ENCODE results near the gene OR52W1. TPM values are rescaled to one million over a fixed set of nuclear protein-coding genes. Genes with fewer than 3 reads are reported as not detected.
A peak's percentile ranks its signal among the peaks of the same experiment; 100 is the strongest.

OR52W1 gene
- total and polyA plus RNA-seq, 2 donors from 2014 or later: not detected

- Histone ChIP-seq H3K9ac (ENCODE audit: low read length in 3 of 3) (no peak overlapping the region), H3K27ac (ENCODE audit: low read depth in 2 of 2, low read length in 2 of 2) (no peak overlapping the region), H3K4me3 (ENCODE audit: low read length in 3 of 3) (no peak overlapping the region), H3K4me1 (ENCODE audit: control insufficient read depth in 2 of 3, insufficient read depth in 2 of 3, low read depth in 1 of 3, low read length in 3 of 3) (peaks cover 0 to 13% (median 2%) of the 10 kb centered on the region in 3 donors), H3K27me3 (ENCODE audit: control insufficient read depth, insufficient read depth, low read length) (no peaks in the 10 kb centered on the region), H3K9me3 (ENCODE audit: control insufficient read depth in 2 of 3, insufficient read depth in 1 of 3, low read length in 3 of 3) (no peaks in the 10 kb centered on the region), H3K36me3 (ENCODE audit: control insufficient read depth in 2 of 3, insufficient read depth in 3 of 3, low read length in 3 of 3) (peaks cover 0 to 10% (median 4%) of the 10 kb centered on the region in 3 donors)
- no peak for FAIRE-seq
- no peak for DNase-seq
- no peak for TF ChIP-seq CTCF (IDR thresholded peaks at IDR 0.05; ENCODE audit: borderline replicate concordance, extremely low read depth, insufficient read depth)
- intact Hi-C loops (cut with DNase I): no loop called here
These were observed 29.5 kb downstream of the OR52W1 start for GRCh38 chr11:6228520-6228919.

GRCh38 chr11:6229911-6230310 is 30.9 kb downstream of the OR52W1 start:
- H3K9me3 ChIP-seq (ENCODE audit: control insufficient read depth in 2 of 3, insufficient read depth in 1 of 3, low read length in 3 of 3): no peaks in the 10 kb centered on the region
- TF ChIP-seq CTCF (IDR thresholded peaks at IDR 0.05; ENCODE audit: borderline replicate concordance, extremely low read depth, insufficient read depth): no peak
- no peaks in the 10 kb centered on the region for H3K27me3 ChIP-seq (ENCODE audit: control insufficient read depth, insufficient read depth, low read length)
- no peak for DNase-seq
- H3K9ac ChIP-seq (ENCODE audit: low read length in 3 of 3): no peak overlapping the region
- no peak for FAIRE-seq
- intact Hi-C loops (cut with DNase I): no loop called here
- H3K4me1 ChIP-seq (ENCODE audit: control insufficient read depth in 2 of 3, insufficient read depth in 2 of 3, low read depth in 1 of 3, low read length in 3 of 3): peaks cover 0 to 13% (median 7%) of the 10 kb centered on the region in 3 donors
- H3K27ac ChIP-seq (ENCODE audit: low read depth in 2 of 2, low read length in 2 of 2): peak overlapping the region in 1 of 2 donors; percentile 29
- peak overlapping the region in 2 of 3 donors; percentile 4 to 32 for H3K4me3 ChIP-seq (ENCODE audit: low read length in 3 of 3)
- H3K36me3 ChIP-seq (ENCODE audit: control insufficient read depth in 2 of 3, insufficient read depth in 3 of 3, low read length in 3 of 3): no peaks in the 10 kb centered on the region

GRCh38 chr11:6232899-6233298 is 33.9 kb downstream of the OR52W1 start:
- no peak for DNase-seq
- intact Hi-C loops (cut with DNase I): no loop called here
- peak overlapping the region in 2 of 3 donors; percentile 4 to 49 for H3K4me3 ChIP-seq (ENCODE audit: low read length in 3 of 3)
- no peaks in the 10 kb centered on the region for H3K27me3 ChIP-seq (ENCODE audit: control insufficient read depth, insufficient read depth, low read length)
- H3K27ac ChIP-seq (ENCODE audit: low read depth in 2 of 2, low read length in 2 of 2): no peak overlapping the region
- H3K4me1 ChIP-seq (ENCODE audit: control insufficient read depth in 2 of 3, insufficient read depth in 2 of 3, low read depth in 1 of 3, low read length in 3 of 3): peaks cover 0 to 7% (median 0%) of the 10 kb centered on the region in 3 donors
- TF ChIP-seq CTCF (IDR thresholded peaks at IDR 0.05; ENCODE audit: borderline replicate concordance, extremely low read depth, insufficient read depth): no peak
- FAIRE-seq: no peak
- no peak overlapping the region for H3K9ac ChIP-seq (ENCODE audit: low read length in 3 of 3)
- no peaks in the 10 kb centered on the region for H3K9me3 ChIP-seq (ENCODE audit: control insufficient read depth in 2 of 3, insufficient read depth in 1 of 3, low read length in 3 of 3)
- H3K36me3 ChIP-seq (ENCODE audit: control insufficient read depth in 2 of 3, insufficient read depth in 3 of 3, low read length in 3 of 3): no peaks in the 10 kb centered on the region

GRCh38 chr11:6233984-6234386 is 35.0 kb downstream of the OR52W1 start:
- DNase-seq (no peak), FAIRE-seq (no peak)
- no peak for TF ChIP-seq CTCF (IDR thresholded peaks at IDR 0.05; ENCODE audit: borderline replicate concordance, extremely low read depth, insufficient read depth)
- H3K9ac ChIP-seq (ENCODE audit: low read length in 3 of 3): peak overlapping the region; percentile 59 to 96 (median 90)
- no peaks in the 10 kb centered on the region for H3K36me3 ChIP-seq (ENCODE audit: control insufficient read depth in 2 of 3, insufficient read depth in 3 of 3, low read length in 3 of 3)
- intact Hi-C loops (cut with DNase I): no loop called here
- H3K4me1 ChIP-seq (ENCODE audit: control insufficient read depth in 2 of 3, insufficient read depth in 2 of 3, low read depth in 1 of 3, low read length in 3 of 3): peaks cover 0 to 7% (median 0%) of the 10 kb centered on the region in 3 donors
- H3K9me3 ChIP-seq (ENCODE audit: control insufficient read depth in 2 of 3, insufficient read depth in 1 of 3, low read length in 3 of 3): no peaks in the 10 kb centered on the region
- peak overlapping the region; percentile 83 to 85 for H3K27ac ChIP-seq (ENCODE audit: low read depth in 2 of 2, low read length in 2 of 2)
- no peaks in the 10 kb centered on the region for H3K27me3 ChIP-seq (ENCODE audit: control insufficient read depth, insufficient read depth, low read length)
- peak overlapping the region; percentile 94 to 98 (median 97) for H3K4me3 ChIP-seq (ENCODE audit: low read length in 3 of 3)
